Activated CD4-positive, alpha-beta T cell treated with anti-CD3 and anti-CD28 coated beads for 24 hours (primary cell): ENCODE data around the gene MRGPRF.
"Not testable (repeated sequence)": the region's sequence is repeated elsewhere in the genome, so short reads cannot be mapped to it uniquely, and the experiment has no call there.

Experiments used
- DNase-seq, 2 donors: peaks; one replicate each; pipeline ENCODE4 v3.0.0-alpha.2; 2020; ENCODE audit warnings: low read depth in 2 of 2

Gene MRGPRF

DNA sequence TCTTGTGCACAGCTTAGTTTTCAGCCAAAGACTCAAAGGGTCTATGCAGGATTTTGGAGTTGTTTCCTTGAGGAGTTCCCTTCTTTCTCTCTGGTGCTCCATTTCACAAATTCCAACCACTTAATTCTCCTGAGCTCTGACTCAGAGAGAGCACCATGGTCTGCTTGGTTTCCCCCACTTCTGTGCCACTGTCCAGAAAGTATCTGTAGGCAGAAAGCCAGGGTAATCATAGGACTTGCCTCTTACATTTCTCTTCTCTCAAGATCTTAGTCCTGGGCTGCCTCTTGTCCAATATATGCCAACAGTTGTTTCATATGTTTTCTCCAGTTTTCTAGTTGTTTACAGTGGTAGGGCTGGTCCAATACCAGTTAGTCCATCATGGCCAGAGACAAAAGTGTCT lies 25.8 kb downstream of the MRGPRF start:
- no peak for DNase-seq

DNA sequence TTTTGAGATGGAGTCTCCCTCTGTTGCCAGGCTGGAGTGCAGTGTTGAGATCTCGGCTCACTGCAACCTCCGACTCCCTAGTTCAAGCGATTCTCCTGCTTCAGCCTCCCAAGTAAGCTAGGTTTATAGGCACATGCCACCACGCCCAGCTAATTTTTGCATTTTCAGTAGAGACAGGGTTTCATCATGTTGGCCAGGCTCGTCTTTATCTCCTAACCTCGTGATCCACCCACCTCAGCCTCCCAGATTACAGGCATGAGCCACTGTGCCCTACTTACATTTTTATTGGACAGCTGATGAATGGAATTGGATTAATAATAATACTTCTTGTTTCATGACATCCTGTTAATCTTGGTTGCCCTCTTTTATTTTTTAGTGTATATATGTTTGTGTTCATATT lies 29.2 kb downstream of the MRGPRF start:
- DNase-seq, result no peak

DNA sequence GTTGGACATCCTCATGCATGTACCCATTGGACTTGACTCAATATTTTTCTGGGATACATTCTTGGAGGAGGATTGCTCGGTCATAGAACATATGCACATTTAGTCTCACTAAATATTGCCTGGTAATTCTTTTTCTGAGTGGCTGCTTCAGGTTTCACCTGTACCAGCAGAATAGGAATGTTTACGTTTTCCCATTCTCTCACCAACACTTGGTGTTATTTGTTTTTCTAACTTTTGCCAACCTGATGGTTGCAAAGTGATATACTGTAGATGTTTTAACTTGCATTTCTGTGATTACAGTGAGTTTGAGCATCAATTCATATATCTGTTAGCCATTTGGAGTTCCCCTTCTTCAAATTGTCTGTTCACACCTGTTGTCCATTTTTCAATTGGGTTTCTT lies 30.9 kb downstream of the MRGPRF start:
- no peak for DNase-seq

DNA sequence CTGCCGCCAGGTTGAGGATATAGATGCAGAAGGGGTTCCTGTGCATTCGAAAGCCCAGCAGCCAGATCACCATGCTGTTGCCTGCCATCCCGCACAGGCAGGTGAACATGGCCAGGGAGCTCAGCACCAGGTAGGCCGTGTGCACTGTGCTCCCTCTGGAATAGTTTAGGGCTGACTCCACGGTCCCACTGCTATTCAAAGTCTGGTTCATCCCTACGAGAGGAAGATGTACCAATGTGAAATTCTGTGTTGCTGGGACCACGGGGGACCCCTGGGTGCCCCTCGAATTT lies 32.3 kb downstream of the MRGPRF start, which contains the start of gene MRGPRD:
MRGPRD (minus strand) TSS at position 211 of the 290 bp plus-strand sequence; CDS start at position 211, 0 bp downstream.
- no peak for DNase-seq

DNA sequence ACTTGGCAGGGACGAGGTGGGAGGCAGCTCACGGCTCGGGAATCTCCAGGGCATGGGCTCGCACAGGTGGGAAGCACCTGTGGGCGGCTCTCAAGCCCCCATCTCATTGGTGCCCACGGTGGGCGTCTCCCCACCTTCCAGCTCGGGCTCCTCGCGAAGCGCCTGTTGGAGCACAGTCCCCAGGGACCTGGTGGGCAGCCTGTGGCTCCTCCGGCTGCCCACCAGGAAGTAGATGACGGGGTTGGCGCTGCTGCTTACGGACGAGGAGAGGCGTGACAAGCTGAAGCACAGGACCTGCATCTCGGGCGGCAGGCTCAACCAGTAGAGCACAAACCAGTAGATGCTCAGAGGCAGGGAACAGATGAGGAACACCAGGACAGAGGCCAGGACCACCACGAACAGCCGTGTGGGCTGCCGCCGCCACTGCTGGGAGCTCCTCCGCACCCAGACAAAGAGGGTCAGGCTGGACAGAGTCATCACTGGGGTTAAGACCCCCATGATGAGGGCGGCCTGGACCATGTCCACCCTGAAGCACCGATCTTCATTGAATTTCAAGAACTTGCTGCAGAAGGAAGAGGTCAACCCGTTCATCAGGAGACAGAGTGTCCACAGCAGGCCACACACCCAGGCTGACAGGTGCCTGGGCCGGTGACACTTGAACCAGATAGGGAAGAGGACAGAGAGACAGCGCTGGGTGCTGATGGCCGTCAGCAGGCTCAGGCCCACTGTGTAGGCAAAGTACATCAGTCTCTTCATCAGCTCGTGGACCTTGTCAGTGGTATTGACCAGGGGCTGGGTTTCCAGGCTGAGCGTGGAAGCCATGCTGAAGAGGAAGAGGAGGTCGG lies 32.9 kb downstream of the MRGPRF start:
- no peak for DNase-seq

DNA sequence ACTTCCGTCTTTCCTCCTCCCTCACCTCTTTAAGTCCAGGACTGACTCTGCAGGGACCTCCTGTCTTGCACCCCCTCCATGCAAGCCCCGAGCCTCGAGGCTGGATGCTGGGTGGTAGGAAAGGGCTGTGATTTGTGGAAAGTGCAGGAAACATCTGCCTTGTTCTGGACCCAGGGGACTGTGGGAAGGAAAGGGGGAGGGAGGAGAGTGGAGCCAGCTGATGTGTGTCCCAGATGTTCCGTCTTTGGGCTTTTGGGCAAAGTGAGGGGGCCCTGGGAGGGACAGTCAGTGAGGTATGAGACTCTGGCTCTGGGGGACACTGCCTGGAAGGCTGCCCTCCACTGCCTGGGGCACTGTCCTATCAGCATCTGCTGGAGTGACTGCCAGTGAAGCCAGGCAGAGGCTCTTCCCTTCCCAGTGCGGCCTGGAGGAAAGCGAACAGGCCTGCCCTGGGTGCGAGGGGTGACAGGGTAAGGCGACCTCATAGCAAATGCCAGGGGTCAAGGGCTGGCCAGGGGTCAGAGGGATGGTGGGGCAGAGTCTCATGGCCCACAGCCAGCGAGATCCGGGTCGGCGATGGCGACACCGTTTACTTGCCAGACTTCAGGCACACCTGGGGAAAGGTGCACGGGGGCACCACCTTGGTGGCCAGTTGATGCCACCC lies 34.0 kb downstream of the MRGPRF start:
- no peak for DNase-seq

DNA sequence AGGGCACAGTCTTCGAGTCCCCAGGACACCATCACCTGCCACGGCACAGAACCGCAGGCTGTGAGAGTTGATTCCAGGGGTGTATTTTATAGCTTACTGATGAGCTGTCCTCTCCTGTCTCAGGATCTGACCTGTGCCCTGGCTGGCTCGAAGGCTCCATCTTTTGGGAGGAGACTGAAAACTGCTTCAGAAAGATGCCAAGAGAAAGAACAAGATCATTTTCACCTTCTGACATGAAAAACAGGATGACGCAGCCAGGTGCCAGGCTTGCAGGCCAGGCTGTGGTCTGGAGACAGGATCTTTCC lies 34.5 kb downstream of the MRGPRF start:
- DNase-seq, result no peak

DNA sequence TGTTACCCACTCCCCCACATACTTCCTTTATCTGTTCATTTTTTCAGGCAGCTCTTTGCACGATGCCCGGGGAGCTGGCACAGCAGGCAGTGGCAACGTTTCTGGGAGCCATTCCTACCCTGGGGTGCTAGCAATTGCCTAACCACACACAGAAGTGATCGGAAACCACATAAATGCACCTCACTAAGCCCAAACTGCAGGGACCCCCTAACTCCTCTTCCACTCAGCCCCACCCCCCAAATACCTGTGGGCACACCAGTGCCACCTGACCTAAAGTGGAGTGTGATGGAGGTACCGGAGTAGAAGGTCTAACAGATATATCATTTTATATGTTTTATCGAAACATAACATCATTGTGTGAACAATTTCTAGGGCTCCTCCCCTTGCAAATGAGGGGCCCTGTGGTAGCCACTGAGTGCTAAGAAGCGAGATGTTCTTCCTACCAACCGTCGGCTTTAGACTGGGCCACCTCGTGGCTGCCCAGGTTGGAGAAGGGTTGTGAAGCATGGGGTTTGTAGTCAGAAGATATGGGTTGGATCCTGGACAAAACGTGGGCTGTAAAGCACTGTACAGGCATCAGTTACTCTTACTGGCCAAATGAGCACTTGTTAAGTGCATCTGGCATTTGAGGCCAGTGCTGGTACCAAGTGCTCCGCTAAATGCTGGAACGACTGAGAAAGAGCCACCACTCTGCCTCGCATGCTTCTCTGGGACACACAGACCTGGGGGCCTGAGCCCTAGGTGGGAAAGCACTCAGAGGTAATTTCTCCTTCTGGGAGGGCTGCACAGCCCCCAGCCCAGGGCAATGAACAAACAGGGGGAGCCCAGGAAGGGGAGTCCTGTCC lies 35.0 kb downstream of the MRGPRF start:
- no peak for DNase-seq

DNA sequence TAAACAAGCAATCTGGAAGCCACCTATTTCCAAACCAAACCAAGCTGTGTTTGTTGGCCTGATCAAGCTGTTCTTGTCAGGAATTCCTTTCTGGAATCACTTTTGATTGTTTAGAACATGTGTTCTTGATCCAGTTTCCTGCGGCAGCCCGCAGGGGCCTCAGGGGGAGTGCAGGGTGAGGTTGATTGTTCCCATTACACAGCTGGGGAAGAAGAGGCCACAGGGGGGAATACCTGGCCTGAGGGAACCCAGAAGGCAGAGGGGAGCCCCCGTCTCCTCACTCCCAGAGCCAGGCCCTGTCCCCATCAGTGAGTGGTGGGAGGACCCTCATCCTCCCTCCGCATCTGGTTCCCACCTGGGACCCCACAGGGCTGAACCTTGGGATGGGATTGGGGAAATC lies 36.5 kb downstream of the MRGPRF start:
- DNase-seq, result no peak

DNA sequence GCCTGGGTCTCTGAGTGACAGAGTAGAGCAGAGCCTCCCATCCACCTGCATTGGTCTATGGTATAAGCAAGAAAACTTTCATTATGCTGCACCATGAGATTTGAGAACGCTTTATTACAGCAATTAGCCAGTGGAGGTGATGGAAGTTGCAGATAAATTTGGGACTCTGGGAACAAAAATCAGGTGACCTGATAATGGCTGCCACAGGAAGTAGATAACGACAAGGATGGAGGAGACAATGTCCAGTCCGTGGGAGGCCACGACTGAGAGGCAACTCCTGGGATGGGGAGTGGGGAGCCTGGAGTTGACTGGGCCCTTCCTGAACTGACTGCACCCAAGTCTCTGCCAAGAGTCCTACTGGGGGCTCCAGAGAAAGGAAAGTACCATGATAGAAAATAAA lies 37.0 kb downstream of the MRGPRF start:
- no peak for DNase-seq

DNA sequence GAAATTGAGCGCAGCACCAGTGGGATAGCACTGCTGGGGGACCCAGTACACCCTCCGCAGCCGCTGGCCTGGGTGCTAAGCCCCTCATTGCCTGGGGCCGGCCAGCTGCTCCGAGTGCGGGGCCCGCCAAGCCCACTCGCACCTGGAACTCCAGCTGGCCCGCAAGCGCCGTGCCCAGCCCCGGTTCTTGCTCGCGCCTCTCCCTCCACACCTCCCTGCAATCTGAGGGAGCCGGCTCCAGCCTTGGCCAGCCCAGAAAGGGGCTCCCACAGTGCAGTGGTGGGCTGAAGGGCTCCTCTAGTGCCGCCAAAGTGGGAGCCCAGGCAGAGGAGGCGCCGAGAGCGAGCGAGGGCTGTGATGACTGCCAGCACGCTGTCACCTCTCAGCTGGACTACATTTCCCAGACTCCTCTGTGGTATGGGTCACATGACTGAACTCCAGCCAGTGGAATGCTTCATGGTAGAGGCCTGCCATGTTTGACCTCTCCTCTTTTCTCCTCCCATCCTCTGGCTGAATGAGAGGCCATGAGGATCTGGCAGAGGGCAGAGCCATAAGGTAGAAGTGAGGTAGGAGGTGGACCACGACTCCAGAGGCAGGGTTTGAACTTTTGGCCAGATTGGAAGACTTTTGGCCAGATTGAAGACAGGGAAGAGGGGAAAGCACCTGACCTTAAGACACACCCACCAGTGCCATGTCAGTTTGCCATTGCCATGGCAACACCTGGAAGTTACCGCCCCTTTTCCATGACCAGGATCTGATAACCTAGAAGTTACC lies 38.4 kb downstream of the MRGPRF start:
- DNase-seq, result no peak

DNA sequence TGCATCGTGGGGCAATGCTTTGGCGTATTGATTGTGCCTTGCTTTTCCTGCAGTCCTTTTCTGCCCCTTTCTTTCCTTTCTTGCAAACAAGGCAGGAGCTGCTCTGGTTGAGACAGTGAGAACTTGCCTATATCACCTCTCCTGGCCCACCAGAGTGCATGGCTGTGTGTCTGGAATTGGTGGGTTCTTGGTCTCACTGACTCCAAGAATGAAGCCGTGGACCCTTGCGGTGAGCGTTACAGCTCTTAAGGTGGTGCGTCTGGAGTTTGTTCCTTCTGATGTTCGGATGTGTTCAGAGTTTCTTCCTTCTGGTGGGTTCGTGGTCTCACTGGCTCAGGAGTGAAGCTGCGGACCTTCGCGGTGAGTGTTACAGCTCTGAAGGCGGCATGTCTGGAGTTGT lies 39.3 kb downstream of the MRGPRF start:
- not testable (repeated sequence) for DNase-seq

DNA sequence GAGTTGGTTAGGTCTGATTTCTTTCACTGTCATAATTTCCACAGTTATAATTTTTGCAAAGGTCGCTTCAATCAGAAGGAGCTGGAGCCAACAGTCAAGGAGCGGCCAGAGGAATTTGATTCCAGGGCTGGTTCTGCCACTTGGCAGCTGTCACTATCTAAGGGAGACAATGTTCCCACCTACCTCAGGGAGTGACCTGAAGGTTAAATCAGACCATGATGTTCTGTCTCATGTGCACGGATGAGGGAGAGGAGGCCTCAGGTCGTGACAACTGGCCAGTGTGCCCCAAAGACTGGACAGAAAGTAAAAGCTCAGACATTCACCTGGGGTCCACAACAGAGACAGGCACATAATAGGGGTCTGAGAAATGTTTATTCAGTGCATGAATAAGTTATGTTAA lies 39.8 kb downstream of the MRGPRF start:
- DNase-seq, result no peak

DNA sequence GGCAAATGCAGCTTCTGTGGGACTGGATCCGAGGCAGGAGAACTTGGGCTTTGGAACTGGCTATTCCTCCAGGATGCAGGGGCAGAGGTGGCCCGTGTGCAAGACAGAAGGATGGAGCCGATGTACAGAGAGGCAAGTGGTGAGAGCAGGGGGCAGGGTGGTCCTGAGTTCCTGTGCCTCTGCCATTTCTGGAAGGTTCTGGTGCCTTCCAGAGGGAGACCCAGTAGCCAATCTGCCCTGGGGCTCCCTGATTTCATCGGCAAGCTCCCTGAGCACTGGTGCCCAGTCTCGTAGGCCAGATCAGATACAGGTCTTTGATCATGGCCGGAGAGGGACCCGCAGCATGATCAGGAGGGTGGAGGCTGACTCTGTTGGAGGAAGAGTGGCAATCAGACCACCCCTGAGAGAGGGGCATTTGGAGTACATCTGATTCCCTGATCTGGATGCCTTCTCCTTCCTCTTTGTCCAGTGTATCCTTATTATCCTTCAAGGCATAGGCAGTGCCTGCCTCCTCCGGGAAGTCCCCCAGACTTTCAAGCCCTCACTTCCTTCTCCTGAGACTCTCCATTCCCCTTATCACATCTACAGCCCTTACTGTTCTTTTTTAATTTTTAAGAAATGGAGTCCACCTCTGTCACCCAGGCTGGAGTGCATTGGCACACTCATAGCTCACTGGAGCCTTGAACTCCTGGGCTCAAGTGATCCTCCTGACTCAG lies 42.0 kb downstream of the MRGPRF start:
- DNase-seq, result no peak

DNA sequence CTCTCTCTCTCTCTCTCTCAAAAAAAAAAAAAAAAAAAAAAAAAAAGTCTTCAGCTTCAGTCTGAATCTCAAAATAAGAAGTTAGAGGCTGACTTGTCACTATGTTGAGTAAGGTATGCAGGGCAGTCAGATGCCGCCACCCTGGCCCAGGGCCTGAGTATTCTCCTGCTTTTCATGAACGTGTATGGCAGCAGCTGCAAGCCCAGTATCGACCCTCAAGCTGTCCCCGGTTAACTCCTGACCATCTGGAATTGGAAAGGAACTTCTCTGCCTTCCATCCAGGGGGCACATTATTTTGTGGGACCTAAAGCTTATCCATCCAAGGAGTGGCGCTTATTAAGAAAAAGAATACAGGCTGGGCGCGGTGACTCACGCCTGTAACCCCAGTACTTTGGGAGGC lies 43.7 kb downstream of the MRGPRF start:
- DNase-seq, result no peak

DNA sequence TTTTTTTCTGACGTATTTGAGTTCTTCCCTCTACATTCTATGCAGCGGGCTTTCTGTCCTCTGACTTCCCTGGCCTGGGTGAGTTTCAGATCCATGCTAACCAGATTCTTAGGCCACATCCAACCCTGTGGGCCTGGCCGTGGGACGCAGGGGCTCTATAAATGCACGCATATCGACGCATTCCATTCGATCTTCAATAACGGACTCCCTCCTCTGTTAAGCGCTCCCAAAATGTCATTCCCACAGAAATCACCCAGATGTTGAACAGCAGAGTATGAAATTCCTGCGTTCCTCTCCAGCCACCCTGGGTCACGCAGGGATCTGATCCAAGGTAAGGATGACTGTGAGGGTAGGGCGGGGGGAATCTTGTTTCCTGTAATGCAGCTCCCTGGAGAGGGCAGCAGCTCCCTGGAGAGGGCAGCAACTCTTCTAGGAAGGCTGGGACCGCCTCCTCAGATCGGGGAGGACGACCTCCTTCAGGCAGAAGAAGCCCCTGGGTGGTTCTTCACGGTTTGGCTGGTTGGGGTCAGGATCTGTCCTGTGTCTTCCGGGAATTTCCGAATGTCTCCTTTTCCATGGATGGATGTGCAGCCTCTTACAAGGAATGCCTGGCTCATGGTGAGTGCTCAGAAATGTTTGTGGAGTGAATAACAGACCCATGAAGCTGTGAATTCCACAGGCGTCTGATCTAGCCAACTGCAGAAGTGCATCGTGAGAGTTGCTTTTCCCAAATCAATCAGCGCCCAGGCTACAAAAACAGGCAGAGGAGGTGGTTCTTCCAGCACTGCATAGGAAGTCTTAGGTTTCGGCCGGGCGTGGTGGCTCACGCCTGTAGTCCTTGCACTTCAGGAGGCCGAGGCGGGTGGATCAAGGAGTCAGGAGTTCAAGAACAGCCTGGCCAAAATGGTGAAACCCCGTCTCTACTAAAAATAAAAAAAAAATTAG lies 44.5 kb downstream of the MRGPRF start:
- DNase-seq, result no peak

DNA sequence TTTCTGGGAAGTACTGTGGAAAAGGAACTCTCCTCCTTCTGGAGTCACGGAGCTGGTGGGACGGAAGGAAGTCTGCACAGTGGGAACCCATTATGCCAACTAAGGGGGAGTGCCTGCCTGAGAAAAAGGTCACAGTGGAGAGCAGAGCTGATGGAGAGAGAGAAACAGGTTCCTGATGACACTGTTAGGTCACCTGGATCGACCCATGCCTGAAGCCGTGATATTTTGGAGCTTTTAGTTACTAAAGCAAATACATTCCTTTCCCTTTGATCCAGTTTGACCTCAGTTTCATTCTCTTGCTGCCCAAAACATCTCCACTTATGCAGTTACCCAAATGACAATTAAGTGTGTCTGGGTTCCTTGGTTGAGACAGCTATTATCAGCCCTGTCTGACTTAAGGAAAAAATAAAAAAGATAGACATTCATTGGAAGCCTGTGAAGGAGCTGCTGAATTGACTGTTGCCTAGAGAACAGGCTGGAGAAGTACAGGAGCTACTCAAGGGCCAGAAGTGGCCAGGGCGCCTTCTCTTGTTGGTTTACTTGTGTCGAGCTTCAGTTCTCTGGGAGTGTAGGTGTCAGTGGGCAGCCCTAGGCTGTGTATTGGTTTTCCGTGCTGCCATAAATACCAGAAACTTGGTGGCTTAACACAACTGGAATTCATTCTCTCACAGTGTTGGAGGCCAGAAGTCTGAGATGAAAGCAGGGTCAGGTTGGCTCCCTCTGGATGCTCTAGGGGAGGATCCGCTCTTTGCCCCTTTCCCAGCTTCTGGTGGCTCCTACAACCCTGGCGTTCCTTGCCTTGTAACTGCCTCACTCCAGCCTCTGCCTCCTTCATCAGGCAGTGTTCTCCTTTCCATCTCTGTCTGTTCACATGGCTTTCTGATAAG lies 45.9 kb downstream of the MRGPRF start:
- DNase-seq, result no peak

DNA sequence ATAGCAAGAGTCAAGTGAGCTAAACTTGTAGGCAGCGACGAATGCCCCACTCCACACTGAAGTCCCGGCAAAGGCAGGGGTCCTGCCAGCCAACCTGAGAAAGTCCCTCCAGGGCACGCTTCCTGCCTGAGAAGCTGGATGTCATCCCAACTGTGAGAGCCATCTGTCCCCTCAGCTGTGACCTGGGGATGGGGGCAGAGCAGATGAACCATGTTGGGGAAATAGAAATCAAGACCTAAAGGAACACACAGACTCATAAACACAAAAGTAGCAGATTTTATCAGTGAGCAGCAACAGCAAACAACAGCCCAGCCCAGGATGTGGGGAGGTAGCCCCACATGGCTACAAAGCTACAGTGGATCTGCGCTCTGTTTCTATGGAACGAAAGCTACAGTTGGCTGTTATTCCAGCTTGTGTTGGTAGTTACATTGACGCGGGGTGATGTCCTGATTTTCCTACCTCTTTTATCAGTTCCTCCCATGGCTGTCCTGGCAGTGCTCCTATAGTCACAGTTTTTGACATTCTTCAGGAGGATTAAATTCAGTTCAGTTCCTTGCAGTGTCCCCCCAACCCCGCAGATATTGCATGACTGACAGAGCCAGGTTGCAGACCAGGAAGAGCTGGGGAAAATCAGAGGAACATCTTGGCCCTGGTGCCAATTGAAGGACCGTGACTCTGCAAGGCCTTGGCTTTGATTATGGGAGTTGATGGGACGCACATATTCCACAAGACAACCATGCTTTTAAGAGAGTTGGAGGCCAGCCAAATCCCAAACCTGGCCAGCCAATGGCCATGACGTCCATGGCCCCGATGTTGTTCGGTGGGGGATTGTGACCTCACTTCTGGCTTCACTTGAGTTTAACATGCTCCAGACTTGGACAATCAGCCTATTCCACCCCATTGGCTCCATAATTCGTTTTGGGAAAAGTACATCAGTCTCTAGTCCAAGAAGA lies 46.9 kb downstream of the MRGPRF start:
- DNase-seq, result no peak
